Gastroesophageal sphincter (tissue), 3 donors: ENCODE data around the gene PDZD2.
"Not testable (repeated sequence)": the region's sequence is repeated elsewhere in the genome, so short reads cannot be mapped to it uniquely, and the experiment has no call there.

Experiments
- POLR2A ChIP-seq, 2 donors: fragments of 450-650 bp; IDR thresholded peaks; one replicate each; pipeline ENCODE4 v1.6.1; 2017; ENCODE audit warnings: antibody characterized with exemption in 2 of 2, mild to moderate bottlenecking in 2 of 2, moderate library complexity in 1 of 2
- POLR2AphosphoS5 ChIP-seq: sonication (generic); formaldehyde crosslinking; IDR thresholded peaks from one replicate; pipeline ENCODE4 v1.6.1; 2017; ENCODE audit warnings: antibody characterized with exemption
- TF ChIP-seq, protein P1 (sequence below), 4 experiments: fragments of 200-600 bp in 2 of 4; fragments of 450-650 bp in 2 of 4; sonication (generic) in 1 of 4; IDR thresholded peaks; one replicate each; pipeline ENCODE4 v1.5.1; 2017 to 2019; ENCODE audit warnings: antibody characterized with exemption in 4 of 4, mild to moderate bottlenecking in 2 of 4, moderate library complexity in 2 of 4

DNA sequence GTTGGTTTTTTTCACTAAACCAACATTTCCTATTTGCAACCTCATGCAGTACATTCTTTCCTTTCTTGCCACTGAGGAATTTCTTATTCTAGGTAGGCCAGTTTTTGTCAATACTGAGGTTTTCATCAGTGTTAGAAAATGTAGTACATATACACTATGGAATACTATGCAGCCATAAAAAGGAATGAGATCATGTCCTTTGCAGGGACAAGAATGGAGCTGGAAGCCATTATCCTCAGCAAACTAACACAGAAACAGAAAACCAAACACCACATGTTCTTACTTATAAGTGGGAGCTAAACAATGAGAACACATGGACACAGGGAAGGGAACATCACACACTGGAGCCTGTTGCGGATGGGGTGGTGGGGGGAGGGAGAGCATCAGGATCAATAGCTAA is 441.6 kb downstream of the PDZD2 start:
- TF ChIP-seq, protein P1, sequence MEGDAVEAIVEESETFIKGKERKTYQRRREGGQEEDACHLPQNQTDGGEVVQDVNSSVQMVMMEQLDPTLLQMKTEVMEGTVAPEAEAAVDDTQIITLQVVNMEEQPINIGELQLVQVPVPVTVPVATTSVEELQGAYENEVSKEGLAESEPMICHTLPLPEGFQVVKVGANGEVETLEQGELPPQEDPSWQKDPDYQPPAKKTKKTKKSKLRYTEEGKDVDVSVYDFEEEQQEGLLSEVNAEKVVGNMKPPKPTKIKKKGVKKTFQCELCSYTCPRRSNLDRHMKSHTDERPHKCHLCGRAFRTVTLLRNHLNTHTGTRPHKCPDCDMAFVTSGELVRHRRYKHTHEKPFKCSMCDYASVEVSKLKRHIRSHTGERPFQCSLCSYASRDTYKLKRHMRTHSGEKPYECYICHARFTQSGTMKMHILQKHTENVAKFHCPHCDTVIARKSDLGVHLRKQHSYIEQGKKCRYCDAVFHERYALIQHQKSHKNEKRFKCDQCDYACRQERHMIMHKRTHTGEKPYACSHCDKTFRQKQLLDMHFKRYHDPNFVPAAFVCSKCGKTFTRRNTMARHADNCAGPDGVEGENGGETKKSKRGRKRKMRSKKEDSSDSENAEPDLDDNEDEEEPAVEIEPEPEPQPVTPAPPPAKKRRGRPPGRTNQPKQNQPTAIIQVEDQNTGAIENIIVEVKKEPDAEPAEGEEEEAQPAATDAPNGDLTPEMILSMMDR (IDR thresholded peaks at IDR 0.05), result not testable (repeated sequence)
- TF ChIP-seq POLR2AphosphoS5; POLR2A (IDR thresholded peaks at IDR 0.05): not testable (repeated sequence)
